NCI-H146 treated with DMSO at 0.1 percent for 48 hours (cell line): ENCODE results near the gene CTR9.

Experiments used
- DNase-seq: peaks from one replicate; lab custom pipeline; 2025; ENCODE audit not compliant: unreplicated experiment; lab: John Stamatoyannopoulos, UW

The CTR9 gene

DNA sequence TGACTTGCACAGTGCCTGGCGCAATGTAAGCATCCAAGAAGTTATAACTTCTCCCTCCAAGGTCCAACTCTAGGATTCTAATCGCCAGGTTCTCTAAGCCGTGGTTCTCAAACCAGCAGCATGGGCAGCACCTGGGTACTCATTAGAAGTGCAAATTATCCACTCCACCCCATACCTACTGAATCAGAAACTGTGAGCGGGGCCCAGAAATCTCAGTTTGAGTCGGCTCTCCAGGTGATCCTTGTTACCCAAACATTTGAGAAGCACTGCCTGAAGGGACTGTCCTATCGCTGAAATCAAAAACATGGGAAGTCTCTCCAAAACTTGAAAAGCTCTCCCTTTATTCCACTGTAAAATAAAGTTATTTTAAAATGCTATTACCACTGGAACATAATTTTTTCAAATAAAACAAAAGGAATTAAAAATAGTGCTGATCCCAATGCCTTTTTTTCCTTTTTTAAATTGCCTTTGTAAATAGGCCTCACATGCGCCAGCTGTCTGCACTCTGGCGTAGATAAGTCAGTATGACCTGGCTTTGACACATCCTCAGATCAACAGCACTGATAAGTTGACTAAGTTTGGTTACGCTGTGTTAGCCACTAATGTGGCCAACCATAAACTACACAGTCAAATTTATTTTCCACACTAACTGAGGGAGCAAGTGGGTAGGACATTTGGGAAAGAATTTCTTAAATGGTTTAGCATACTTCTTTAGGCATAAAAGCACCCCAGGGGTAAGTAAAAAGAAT, 8.4 kb upstream of the CTR9 start:
- no peak for DNase-seq

GRCh38 chr11:10743354-10744000, 7.6 kb upstream of the CTR9 start:
- no peak for DNase-seq

DNA sequence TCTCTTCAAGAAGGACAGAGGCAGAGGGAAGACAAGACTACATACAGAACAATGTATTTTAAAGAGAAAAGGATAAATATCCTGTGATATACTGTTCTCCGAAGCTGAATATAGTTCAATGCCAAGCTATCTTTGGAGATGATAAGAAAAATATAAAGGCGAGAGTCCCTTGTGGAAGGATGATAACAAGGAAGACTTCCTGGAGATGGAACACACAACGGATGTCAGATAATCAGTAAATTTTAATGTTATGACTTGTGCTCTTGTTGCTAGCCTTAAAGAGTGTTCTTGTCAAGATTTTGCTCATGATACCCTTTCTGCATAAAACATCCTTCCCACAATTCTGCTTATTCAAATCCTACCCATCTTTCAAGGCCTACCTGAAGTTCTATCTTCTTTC, 6.8 kb upstream of the CTR9 start:
- no peak for DNase-seq

GRCh38 chr11:10746871-10747270, 4.2 kb upstream of the CTR9 start:
- no peak for DNase-seq

DNA sequence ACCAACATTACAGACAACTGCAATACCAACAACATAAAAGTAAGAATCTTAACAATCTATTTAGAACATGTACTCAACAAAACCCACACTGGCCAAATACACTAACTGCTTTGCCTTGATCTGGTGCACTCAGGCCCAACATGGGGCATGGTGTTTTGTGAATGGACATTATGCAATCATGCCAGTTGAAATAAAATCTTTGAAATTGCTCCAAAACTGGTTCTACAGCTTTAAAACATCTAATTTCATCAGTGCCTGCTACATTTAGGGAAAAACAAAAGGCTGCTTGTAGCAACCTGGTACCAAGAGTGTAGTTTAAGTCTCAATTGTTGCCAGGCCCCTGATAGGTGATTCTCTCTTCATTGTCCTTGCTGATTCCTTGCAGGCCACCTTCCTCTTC, 3.3 kb upstream of the CTR9 start:
- DNase-seq, result no peak

GRCh38 chr11:10749476-10749875, 1.6 kb upstream of the CTR9 start:
- DNase-seq, result no peak

DNA sequence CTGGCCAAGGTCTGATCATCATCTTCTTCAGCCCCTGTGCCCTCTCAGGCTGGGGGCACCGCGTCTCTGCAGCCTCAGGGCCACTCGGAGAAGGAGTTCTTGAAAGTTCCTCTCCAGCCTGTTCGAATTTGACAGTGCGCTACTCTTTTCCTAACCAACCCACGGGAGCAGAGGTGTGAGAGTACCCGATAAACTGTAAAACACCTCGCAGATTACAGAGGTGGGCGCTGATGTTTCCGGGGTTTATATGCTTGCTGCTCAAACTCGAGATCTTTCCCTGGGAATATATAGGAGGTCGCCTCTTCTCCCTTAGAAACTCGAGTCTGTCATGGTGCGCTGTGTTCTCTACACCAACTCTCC, 515 bp downstream of the CTR9 start:
- no peak for DNase-seq

DNA sequence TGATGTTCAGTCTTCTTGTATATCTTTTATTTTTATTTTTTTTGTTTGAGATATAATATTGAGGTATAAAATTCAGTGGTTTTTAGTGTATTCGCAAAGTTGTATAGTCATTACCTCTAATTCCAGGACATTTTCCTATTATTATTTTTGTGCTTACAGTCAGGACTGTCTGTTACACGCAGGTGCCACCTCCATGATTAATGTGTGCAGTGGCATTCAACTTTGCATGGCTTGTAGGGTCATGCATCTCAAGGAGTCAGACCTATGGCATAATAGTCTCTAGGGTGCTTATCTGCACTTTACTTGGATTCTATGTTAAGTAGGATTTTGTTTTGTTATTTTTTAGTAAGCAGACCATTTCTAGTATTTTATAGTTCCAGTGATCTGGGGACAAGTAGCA, 1.0 kb downstream of the CTR9 start:
- no peak for DNase-seq

GRCh38 chr11:10752486-10752885, 1.4 kb downstream of the CTR9 start:
- DNase-seq, result no peak

DNA sequence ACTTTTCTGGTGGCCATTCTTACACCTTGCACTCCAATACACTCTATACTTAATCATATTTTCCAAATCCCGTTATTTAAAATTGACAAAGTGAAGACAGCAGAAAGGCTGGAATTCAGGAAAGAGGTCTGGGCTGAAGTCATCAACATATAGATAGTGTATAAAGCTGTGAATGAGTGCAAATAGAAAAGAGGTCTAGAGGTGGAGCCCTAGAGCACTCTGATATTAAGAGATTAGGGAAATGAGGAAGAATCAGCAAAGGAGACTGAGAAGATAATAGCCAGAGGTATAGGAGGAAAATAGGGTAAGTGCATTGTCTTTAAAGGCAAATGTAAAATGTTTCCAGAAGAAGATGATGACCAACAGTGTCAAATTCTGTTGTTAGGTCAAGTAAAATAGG, 7.9 kb downstream of the CTR9 start:
- no peak for DNase-seq

DNA sequence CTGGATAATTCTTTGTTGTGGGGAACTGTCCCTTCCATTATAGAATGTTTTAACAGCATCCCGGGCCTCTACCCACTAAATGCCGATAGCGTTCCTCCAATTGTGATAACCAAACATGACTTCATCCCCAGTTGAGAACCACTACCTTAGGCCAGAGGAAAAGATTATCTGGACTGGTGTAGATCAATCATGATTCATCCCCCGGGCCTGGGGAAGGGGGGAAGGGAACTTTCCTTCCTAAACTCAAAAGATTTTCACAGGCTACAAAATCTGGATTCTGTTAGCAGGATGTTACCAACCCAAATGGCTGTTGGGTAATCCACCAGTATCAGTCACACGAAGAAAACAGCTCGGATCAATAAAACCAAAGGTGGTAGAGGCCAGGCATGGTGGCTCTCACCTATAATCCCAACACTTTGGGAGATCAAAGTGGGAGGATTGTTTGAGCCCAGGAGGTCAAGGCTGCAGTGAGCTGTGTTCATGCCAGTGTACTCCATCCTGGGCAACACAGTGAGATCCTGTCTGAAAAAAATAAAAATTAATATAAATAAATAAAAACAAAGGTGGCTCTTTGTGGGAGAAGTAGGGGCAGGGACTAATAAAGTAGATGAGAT, 10.1 kb downstream of the CTR9 start:
- no peak for DNase-seq

DNA sequence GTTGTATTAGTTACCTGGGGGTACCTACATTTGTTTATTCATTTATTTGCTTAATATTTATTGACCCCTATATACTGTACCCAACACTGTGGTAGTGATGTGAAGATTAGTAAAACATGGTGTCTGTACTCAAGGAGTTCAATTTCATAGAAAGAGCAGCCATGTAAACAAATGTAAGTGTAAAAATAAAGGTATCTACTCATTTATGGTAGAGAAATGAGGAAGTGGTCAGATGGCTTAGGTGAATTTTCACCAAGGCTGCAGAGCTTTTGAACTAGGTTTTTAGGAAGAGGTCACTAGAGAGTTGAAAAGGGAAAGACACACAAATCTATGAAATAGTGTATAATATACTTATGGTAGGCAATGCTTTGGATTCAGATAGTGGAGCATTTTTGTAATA, 11.1 kb downstream of the CTR9 start:
- DNase-seq, result no peak

- no peak for DNase-seq
Measured at GRCh38 chr11:10762913-10763421, 11.9 kb downstream of the CTR9 start.

GRCh38 chr11:10763766-10764165, 12.7 kb downstream of the CTR9 start:
- no peak for DNase-seq

DNA sequence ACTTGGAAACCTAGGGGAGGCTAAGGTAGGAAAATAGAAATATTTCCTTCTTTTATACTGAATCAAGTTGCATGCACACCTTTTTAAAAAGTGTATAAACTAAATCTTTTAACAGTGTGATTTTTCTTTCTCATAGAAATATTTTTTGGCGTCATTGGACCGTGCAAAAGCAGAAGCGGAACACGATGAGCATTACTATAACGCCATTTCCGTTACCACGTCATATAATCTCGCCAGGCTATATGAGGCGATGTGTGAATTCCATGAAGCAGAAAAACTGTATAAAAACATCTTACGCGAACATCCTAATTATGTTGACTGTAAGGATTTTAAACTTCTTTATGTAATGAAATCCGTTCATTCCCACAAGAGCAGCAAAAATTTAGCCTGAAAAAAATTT, 13.4 kb downstream of the CTR9 start:
- DNase-seq, result no peak

DNA sequence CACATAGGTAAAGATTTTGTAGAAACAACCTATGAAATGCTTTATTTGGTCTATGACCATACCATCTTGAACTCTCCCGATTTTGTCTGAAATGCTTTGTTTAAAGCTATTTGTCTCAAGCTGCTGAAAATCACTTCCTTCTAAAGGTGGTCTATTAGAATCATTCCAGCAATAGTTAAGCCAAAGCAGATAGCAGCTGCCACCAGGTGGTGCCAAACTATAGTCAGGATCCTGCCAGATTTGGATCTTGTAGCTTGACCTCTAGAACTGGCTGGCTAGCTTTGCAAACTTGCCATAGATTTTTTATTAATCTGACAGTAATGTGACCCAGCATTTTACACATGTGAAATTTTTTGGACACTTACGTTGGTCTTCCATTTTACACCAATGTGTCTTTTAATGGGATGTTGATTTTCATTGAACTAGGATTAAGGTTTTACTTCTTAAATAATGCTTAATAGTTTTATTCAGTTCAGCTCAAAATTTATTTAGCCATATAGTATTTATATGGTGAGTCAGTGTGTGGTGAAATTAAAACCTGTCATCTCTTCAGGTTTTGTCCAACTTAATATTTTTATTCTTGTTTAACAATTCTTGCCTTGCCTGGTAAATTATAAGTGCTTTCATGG, 19.7 kb downstream of the CTR9 start:
- DNase-seq, result no peak

- no peak for DNase-seq
Measured at GRCh38 chr11:10771457-10771856, 20.4 kb downstream of the CTR9 start.

- DNase-seq, result no peak
Measured at GRCh38 chr11:10774811-10775210, 23.8 kb downstream of the CTR9 start.

GRCh38 chr11:10777393-10777793, 26.3 kb downstream of the CTR9 start:
- no peak for DNase-seq

- DNase-seq, result no peak
Measured at GRCh38 chr11:10777806-10778205, 26.8 kb downstream of the CTR9 start.

DNA sequence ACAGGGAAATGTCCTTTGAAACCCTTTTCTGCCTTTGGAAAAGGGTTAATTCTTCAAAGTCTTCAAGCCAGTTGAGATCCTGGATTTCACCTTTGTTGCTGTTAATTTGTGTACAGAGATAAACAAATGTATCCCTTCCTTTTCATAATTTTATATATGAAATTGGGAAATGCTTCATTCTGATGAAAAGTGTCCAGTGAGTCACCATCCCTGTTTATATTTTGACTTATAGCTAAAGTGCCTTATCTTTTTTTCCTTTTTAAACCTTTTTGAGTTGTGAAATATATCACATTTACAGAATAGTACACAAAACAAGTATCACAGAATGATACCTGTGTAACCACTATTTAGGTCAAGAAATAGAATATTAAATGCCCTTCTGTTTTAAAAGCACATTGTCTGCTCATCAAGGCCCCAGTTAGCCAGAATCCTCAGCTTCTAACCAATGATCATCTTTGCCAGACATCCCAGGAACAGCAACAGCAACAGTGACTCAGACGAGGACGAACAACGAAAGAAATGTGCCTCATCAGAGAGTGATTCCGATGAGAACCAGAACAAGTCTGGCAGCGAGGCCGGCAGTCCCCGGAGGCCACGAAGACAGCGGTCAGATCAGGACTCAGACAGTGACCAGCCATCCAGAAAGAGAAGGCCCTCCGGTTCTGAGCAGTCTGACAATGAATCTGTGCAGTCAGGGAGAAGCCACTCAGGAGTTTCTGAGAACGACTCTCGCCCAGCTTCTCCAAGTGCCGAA, 27.3 kb downstream of the CTR9 start:
- no peak for DNase-seq
